HepG2 (cell line): ENCODE results near the gene CRTC2. TPM values are rescaled to one million over a fixed set of nuclear protein-coding genes. Genes with fewer than 3 reads are reported as not detected.

Experiments
- AGO2 ChIP-seq: fragments of 200-400 bp; formaldehyde crosslinking; optimal IDR thresholded peaks from 2 replicates; pipeline ENCODE3; 2017; ENCODE audit warnings: mild to moderate bottlenecking, low read depth, low read length, moderate library complexity
- HDAC2 ChIP-seq: sonication (generic); formaldehyde crosslinking; IDR thresholded peaks from 2 replicates; pipeline ENCODE4 v1.4.0; 2020; ENCODE audit warnings: missing genetic modification reagents
- HNRNPLL ChIP-seq: fragments of 200-400 bp; formaldehyde crosslinking; IDR thresholded peaks from 2 replicates; pipeline ENCODE4 v1.6.1; 2017; ENCODE audit warnings: mild to moderate bottlenecking, low read depth, low read length; ENCODE audit not compliant: poor library complexity, severe bottlenecking
- HOXA5 ChIP-seq: sonication (generic); formaldehyde crosslinking; IDR thresholded peaks from 2 replicates; pipeline ENCODE4 v1.4.0; 2020; ENCODE audit warnings: missing genetic modification reagents
- IRF2 ChIP-seq: IDR thresholded peaks from 2 replicates; pipeline ENCODE4 v1.6.1; 2018; ENCODE audit warnings: missing genetic modification reagents, missing compliant biosample characterization
- KMT2A ChIP-seq: sonication (generic); formaldehyde crosslinking; IDR thresholded peaks from 2 replicates; pipeline ENCODE4 v1.4.0; 2020; ENCODE audit warnings: missing genetic modification reagents
- SOX6 ChIP-seq, 2 experiments: fragments of 450-650 bp in 1 of 2; sonication (generic) in 1 of 2; formaldehyde crosslinking in 1 of 2; IDR thresholded peaks; 2 replicates each; pipeline versions ENCODE4 v1.4.0 to v1.6.1; 2017 to 2020; ENCODE audit warnings: antibody characterized with exemption in 1 of 2, mild to moderate bottlenecking in 1 of 2, missing genetic modification reagents in 1 of 2
- SRSF4 ChIP-seq: fragments of 200-400 bp; formaldehyde crosslinking; IDR thresholded peaks from one replicate; pipeline ENCODE4 v1.6.1; 2018; ENCODE audit warnings: mild to moderate bottlenecking, low read depth, low read length, moderate library complexity; ENCODE audit not compliant: poor library complexity, severe bottlenecking
- ZC3H4 ChIP-seq: sonication (generic); formaldehyde crosslinking; IDR thresholded peaks from 2 replicates; pipeline ENCODE4 v1.4.0; 2020; ENCODE audit warnings: missing genetic modification reagents, borderline replicate concordance
- ZNF121 ChIP-seq: sonication (generic); formaldehyde crosslinking; IDR thresholded peaks from 2 replicates; pipeline ENCODE4 v1.5.0; 2020; ENCODE audit warnings: mild to moderate bottlenecking, missing genetic modification reagents
- ZNF205 ChIP-seq: IDR thresholded peaks from 2 replicates; pipeline ENCODE4 v1.6.1; 2018; ENCODE audit warnings: missing biosample characterization, missing genetic modification reagents
- ZNF326 ChIP-seq: sonication (generic); formaldehyde crosslinking; IDR thresholded peaks from 2 replicates; pipeline ENCODE4 v1.4.0; 2020; ENCODE audit warnings: missing genetic modification reagents, borderline replicate concordance
- ZNF484 ChIP-seq: sonication (generic); formaldehyde crosslinking; IDR thresholded peaks from 2 replicates; pipeline ENCODE4 v1.5.1; 2020; ENCODE audit warnings: mild to moderate bottlenecking, low read depth, missing genetic modification reagents, borderline replicate concordance
- ZNF776 ChIP-seq: sonication (generic); formaldehyde crosslinking; IDR thresholded peaks from 2 replicates; pipeline ENCODE4 v1.4.0; 2020; ENCODE audit warnings: mild to moderate bottlenecking, missing genetic modification reagents
- polyA plus RNA-seq, 8 experiments: library from polyadenylated mRNA; depleted of rRNA in 3 of 8; stranded (reverse) in 7 of 8; unstranded in 1 of 8; fragments of >200 nt; fragmentation: Illumina TruSeq in 4 of 8; extraction: Trizol in 4 of 8; gene quantifications; 2 replicates each; pipeline versions ENCODE4 v1.2.1 to v1.2.3, GENCODE V29; 2011 to 2016; ENCODE audit warnings: low read depth in 4 of 8, missing spikeins in 1 of 8, mixed read lengths in 1 of 8; ENCODE audit not compliant: insufficient read depth in 1 of 8
- total RNA-seq, 5 experiments: library from RNA; depleted of rRNA; stranded (reverse); fragments of >200 nt; fragmentation: Illumina TruSeq; extraction: Trizol; gene quantifications; 2 replicates each; pipeline ENCODE4 v1.2.3, GENCODE V29; 2016; ENCODE audit warnings: low read depth in 1 of 5
- TF ChIP-seq, protein P1 (sequence below): sonication (generic); formaldehyde crosslinking; IDR thresholded peaks from 2 replicates; pipeline ENCODE4 v1.5.0; 2020; ENCODE audit warnings: missing genetic modification reagents
- TF ChIP-seq, protein P2 (sequence below): sonication (generic); formaldehyde crosslinking; IDR thresholded peaks from 2 replicates; pipeline ENCODE4 v1.8.0; 2023; ENCODE audit warnings: mild to moderate bottlenecking, missing genetic modification reagents
- TF ChIP-seq, protein P3 (sequence below): sonication (generic); formaldehyde crosslinking; IDR thresholded peaks from 2 replicates; pipeline ENCODE4 v1.5.1; 2020; ENCODE audit warnings: missing genetic modification reagents, mild to moderate bottlenecking, borderline replicate concordance
- TF ChIP-seq, protein P4 (sequence below): sonication (generic); formaldehyde crosslinking; IDR thresholded peaks from 2 replicates; pipeline ENCODE4 v1.5.1; 2020; ENCODE audit warnings: mild to moderate bottlenecking, moderate library complexity, missing genetic modification reagents
- TF ChIP-seq, protein P5 (sequence below): sonication (generic); formaldehyde crosslinking; IDR thresholded peaks from 2 replicates; pipeline ENCODE4 v1.5.1; 2020; ENCODE audit warnings: missing genetic modification reagents, mild to moderate bottlenecking, borderline replicate concordance
- TF ChIP-seq, protein P6 (sequence below): sonication (generic); formaldehyde crosslinking; conservative IDR thresholded peaks from 2 replicates; pipeline ENCODE4 v1.8.0; 2022; ENCODE audit warnings: low read depth, missing genetic modification reagents

Gene CRTC2
- total and polyA plus RNA-seq, 2 of the 13 experiments (the other 11 are each of a cell fraction or from before 2014, with no cell fraction given): 6.1 to 26.7 TPM

DNA sequence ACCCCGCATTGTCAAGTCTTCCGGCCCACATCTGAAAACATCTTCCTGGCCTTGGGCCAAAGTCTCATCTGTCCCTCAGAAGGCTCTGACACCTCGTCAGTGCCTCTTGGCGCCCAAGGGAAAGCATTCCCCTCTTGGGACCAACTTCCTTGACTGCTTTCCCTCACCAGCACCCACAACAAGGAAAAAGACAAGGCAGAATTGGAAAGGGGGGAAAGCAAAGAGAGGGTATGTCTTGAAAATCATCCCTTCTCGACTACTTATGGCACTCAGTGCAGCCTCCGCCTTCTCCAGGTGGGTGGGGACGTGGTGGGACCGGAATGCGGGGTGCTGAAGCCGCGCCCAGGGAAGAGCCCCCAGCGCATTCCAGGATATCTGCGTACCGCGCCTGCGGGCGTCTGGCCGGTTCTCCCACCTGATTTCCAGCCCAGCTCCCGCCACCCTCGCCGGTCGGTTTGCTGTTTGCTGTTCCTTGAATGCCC, 5.5 kb upstream of the CRTC2 start (continued):
- TF ChIP-seq ZNF121 (CRISPR knock-in tag) (no peak), ZNF205 (CRISPR knock-in tag) (no peak), HOXA5 (CRISPR knock-in tag) (0 out of 2 replicates have a peak, but pooled peaks have one; percentile 1), ZNF484 (CRISPR knock-in tag) (no peak), KMT2A (CRISPR knock-in tag) (0 out of 2 replicates have a peak, but pooled peaks have one; percentile 22), SRSF4 (no peak), IRF2 (CRISPR knock-in tag) (0 out of 2 replicates have a peak, but pooled peaks have one; percentile 2), AGO2 (no peak), SOX6 (IDR thresholded peaks at IDR 0.05) (no peak), SOX6 (CRISPR knock-in tag; IDR thresholded peaks at IDR 0.05) (0 out of 2 replicates have a peak, but pooled peaks have one; percentile 20), HDAC2 (CRISPR knock-in tag) (0 out of 2 replicates have a peak, but pooled peaks have one; percentile 9), ZNF326 (no peak), ZC3H4 (CRISPR knock-in tag) (no peak), HNRNPLL (peak; percentile 84), ZNF776 (0 out of 2 replicates have a peak, but pooled peaks have one; percentile 48)
- TF ChIP-seq, protein P1, sequence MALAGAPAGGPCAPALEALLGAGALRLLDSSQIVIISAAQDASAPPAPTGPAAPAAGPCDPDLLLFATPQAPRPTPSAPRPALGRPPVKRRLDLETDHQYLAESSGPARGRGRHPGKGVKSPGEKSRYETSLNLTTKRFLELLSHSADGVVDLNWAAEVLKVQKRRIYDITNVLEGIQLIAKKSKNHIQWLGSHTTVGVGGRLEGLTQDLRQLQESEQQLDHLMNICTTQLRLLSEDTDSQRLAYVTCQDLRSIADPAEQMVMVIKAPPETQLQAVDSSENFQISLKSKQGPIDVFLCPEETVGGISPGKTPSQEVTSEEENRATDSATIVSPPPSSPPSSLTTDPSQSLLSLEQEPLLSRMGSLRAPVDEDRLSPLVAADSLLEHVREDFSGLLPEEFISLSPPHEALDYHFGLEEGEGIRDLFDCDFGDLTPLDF (CRISPR knock-in tag): no peak
- TF ChIP-seq, protein P2, sequence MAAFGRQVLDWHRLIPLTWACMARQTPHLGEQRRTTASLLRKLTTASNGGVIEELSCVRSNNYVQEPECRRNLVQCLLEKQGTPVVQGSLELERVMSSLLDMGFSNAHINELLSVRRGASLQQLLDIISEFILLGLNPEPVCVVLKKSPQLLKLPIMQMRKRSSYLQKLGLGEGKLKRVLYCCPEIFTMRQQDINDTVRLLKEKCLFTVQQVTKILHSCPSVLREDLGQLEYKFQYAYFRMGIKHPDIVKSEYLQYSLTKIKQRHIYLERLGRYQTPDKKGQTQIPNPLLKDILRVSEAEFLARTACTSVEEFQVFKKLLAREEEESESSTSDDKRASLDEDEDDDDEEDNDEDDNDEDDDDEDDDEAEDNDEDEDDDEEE (CRISPR knock-in tag): 0 out of 2 replicates have a peak, but pooled peaks have one; percentile 57
- TF ChIP-seq, protein P3, sequence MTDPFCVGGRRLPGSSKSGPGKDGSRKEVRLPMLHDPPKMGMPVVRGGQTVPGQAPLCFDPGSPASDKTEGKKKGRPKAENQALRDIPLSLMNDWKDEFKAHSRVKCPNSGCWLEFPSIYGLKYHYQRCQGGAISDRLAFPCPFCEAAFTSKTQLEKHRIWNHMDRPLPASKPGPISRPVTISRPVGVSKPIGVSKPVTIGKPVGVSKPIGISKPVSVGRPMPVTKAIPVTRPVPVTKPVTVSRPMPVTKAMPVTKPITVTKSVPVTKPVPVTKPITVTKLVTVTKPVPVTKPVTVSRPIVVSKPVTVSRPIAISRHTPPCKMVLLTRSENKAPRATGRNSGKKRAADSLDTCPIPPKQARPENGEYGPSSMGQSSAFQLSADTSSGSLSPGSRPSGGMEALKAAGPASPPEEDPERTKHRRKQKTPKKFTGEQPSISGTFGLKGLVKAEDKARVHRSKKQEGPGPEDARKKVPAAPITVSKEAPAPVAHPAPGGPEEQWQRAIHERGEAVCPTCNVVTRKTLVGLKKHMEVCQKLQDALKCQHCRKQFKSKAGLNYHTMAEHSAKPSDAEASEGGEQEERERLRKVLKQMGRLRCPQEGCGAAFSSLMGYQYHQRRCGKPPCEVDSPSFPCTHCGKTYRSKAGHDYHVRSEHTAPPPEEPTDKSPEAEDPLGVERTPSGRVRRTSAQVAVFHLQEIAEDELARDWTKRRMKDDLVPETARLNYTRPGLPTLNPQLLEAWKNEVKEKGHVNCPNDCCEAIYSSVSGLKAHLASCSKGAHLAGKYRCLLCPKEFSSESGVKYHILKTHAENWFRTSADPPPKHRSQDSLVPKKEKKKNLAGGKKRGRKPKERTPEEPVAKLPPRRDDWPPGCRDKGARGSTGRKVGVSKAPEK (CRISPR knock-in tag): no peak
- TF ChIP-seq, protein P4, sequence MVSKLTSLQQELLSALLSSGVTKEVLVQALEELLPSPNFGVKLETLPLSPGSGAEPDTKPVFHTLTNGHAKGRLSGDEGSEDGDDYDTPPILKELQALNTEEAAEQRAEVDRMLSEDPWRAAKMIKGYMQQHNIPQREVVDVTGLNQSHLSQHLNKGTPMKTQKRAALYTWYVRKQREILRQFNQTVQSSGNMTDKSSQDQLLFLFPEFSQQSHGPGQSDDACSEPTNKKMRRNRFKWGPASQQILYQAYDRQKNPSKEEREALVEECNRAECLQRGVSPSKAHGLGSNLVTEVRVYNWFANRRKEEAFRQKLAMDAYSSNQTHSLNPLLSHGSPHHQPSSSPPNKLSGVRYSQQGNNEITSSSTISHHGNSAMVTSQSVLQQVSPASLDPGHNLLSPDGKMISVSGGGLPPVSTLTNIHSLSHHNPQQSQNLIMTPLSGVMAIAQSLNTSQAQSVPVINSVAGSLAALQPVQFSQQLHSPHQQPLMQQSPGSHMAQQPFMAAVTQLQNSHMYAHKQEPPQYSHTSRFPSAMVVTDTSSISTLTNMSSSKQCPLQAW (CRISPR knock-in tag): 0 out of 2 replicates have a peak, but pooled peaks have one; percentile 8
- TF ChIP-seq, protein P5, sequence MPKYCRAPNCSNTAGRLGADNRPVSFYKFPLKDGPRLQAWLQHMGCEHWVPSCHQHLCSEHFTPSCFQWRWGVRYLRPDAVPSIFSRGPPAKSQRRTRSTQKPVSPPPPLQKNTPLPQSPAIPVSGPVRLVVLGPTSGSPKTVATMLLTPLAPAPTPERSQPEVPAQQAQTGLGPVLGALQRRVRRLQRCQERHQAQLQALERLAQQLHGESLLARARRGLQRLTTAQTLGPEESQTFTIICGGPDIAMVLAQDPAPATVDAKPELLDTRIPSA: no peak
- TF ChIP-seq, protein P6, sequence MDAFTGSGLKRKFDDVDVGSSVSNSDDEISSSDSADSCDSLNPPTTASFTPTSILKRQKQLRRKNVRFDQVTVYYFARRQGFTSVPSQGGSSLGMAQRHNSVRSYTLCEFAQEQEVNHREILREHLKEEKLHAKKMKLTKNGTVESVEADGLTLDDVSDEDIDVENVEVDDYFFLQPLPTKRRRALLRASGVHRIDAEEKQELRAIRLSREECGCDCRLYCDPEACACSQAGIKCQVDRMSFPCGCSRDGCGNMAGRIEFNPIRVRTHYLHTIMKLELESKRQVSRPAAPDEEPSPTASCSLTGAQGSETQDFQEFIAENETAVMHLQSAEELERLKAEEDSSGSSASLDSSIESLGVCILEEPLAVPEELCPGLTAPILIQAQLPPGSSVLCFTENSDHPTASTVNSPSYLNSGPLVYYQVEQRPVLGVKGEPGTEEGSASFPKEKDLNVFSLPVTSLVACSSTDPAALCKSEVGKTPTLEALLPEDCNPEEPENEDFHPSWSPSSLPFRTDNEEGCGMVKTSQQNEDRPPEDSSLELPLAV: no peak
